GM19193 (cell line): ENCODE data around the gene SENP5.

Source experiments
- POLR2A ChIP-seq: IDR thresholded peaks from 4 replicates; pipeline ENCODE4 v1.6.1; 2011; ENCODE audit not compliant: insufficient read depth, insufficient read length; ENCODE audit errors: extremely low read depth

The SENP5 gene

DNA sequence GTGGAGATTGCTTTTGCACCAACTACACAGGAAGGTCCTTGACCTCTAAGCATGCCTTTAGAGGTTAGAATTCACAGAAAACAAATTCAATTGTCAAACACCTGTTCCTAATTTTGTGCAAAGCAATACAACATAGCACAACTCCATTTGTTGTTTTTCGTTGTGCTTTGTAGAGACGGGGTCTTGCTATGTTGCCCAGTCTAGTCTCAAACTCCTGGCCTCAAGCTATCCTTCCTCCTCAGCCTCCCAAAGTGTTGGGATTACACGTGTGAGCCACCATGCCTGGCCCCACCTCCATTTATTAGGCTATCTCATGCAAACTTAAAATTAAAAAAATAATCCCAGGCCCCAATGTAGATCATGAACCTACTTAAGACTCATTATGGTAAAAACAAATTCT, 68.6 kb downstream of the SENP5 start:
- no peak for TF ChIP-seq POLR2A

GRCh38 chr3:196938124-196938523, 70.4 kb downstream of the SENP5 start:
- TF ChIP-seq POLR2A: no peak

DNA sequence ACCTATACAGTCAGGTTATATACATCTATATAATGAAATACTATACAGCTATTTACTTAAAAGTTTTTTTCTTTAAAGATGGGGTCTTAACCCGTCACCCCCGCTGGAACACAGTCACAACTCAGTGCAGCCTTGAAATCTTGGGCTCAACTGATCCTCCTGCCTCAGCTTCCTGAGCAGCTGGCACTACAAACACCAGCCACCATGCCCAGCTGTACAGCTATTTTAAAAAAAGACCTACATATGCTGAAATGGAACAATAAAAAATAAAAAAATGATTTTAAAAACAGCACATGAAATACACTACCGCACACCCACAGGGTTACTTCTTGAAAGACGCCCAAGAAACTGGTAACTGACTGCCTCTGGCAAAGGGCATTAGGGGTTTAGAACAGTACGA, 70.9 kb downstream of the SENP5 start:
- no peak for TF ChIP-seq POLR2A

DNA sequence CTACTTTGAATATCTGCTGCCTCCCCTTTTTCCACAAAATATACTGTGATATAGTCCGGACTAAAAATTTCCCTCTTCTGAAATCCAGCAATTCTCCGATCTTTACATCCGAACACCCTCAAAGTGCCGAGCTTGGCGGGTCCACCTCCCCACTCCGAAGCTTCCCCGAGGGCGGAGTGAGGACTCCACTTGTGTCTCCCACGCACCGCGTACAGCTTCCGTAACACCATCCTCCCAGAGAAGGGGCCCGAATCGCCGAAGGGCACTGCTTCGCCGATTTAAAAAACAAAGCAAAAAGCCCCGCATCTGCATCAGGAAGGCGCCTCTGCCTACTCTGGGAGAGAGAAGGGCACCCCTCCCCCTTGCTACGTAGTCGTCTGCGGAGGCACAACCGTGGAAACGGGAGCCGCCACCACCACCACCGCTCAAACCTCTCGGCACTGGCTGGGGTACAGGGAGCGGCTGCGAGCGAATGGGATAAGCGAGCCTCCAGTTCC, 74.1 kb downstream of the SENP5 start:
- no peak for TF ChIP-seq POLR2A

DNA sequence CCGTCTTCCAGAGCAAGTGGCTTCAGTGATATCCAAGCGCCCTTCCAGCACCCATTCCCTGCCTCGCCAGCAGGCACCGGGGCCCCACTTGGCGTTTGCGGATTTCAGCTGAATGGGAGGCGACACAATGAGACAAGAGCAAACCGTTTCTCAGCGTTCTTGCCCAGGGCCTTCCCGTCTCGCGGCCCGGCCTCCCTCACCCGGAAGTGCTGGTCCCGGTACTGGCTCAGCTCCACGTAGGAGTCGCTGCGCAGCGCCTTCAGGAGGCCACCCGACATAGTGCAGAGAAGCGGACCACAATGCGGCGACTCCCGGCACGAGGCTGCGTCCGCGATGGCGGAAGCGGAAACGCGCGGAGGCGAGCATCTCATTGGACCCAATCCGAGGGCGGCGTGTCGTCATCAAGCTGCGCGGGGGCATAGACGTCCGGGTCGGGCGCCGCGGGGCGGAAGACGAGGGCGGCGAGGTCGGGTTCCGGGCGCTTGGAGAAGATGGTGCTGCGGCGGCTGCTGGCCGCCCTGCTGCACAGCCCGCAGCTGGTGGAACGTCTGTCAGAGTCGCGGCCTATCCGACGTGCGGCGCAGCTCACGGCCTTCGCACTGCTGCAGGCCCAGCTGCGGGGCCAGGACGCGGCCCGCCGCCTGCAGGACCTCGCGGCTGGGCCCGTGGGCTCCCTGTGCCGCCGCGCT, 74.7 kb downstream of the SENP5 start, which contains the start of gene NCBP2:
Gene NCBP2 (minus strand): TSS at position 303 of the 689 bp plus-strand sequence. CDS start 25 bp downstream, at position 278.
- TF ChIP-seq POLR2A: peak; percentile 93

DNA sequence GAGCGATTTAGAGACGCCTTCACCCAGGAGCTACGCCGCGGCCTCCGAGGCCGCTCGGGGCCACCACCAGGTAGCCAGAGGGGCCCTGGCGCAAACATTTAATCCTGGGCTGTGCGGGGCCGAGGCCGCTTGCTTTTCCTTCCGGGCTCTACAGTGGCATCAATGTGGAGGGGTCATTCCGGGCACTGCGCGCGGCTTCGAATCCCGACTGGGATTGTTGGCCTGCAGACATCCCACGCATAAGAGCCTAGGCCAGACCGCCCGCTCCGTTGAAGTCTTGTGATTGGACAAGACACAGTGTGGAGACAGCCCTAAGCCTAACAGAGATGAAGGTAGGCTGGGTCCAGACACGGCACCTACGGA, 75.2 kb downstream of the SENP5 start:
- no peak for TF ChIP-seq POLR2A

GRCh38 chr3:196947136-196947859, 79.6 kb downstream of the SENP5 start:
- no peak for TF ChIP-seq POLR2A

- no peak for TF ChIP-seq POLR2A
Measured at GRCh38 chr3:196947860-196948441, 80.2 kb downstream of the SENP5 start.

DNA sequence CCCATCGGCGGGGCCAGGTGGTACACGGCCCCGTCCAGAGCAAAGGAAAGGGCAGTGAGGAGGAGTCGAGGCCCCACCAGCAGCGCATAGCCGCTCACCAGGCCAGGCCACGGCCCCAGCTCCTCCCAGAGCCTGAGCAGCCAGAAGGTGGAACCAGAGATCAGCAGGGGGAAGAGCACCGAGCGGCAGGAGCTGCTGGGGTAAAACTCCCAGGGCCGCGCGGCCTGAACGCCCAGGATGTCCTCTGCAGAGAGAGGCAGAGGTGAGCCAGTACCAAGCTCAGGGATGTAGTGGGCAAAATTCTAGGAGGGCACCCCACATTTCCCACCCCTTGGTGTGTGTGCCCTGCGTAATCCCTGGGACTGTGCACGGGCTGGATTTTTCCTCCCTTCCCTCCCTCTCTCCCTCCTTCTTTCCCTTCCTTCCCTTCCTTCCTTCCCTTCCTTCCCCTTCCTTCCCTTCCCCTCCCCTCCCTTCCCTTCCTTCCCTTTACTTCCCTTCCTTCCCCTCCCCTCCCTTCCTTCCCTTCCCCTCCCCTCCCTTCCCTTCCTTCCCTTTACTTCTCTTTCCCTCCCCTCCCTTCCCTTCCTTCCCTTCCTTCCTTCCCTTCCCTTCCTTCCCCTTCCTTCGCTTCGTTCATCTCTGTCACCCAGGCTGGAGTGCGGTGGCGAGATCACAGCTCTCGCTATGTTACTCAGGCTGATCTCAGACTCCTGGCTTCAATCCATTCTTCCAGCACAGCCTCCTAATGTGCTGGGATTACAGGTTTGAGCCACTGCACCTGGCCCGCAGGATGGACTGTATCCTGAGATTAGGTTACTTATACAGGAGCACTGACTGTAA, 80.9 kb downstream of the SENP5 start:
- no peak for TF ChIP-seq POLR2A

- TF ChIP-seq POLR2A: no peak
Measured at GRCh38 chr3:196949285-196949619, 81.5 kb downstream of the SENP5 start.

GRCh38 chr3:196949750-196950149, 82.0 kb downstream of the SENP5 start:
- TF ChIP-seq POLR2A: no peak

DNA sequence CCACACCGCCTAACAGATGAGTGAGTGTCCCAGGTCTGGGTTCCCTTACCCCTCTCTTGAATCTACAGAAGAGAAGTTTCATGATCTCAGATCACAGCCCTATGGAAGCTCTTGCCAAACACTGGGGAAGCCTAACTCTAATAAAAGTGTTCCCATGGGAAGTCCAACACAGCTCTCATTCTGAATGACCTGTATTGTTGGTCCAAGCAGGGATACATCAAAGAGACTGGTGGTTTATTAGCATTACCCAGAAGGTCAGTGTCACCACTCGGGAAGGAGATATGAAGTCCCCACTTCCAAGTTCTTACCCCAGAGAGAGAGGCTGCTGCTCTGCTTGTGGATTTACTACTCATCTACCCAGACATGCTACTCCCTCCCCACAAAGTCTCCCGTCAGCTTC, 83.7 kb downstream of the SENP5 start:
- no peak for TF ChIP-seq POLR2A

DNA sequence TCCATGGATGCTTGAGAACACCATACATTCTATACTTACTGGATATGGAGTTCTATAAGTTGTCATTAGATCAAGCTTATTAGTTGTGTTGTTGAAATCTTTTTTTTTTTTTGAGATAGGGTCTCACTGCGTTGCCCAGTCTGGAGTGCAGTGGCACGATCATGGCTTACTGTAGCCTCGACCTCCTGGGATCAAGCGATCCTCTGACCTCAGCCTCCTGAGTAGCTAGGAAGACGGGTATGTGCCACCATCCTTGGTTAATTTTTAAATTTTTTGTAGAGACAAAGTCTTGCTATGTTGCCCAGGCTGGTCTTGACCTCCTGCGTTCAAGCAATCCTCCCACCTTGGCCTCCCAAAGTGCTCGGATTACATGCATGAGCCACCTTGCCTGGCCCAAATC, 87.1 kb downstream of the SENP5 start:
- TF ChIP-seq POLR2A: no peak

DNA sequence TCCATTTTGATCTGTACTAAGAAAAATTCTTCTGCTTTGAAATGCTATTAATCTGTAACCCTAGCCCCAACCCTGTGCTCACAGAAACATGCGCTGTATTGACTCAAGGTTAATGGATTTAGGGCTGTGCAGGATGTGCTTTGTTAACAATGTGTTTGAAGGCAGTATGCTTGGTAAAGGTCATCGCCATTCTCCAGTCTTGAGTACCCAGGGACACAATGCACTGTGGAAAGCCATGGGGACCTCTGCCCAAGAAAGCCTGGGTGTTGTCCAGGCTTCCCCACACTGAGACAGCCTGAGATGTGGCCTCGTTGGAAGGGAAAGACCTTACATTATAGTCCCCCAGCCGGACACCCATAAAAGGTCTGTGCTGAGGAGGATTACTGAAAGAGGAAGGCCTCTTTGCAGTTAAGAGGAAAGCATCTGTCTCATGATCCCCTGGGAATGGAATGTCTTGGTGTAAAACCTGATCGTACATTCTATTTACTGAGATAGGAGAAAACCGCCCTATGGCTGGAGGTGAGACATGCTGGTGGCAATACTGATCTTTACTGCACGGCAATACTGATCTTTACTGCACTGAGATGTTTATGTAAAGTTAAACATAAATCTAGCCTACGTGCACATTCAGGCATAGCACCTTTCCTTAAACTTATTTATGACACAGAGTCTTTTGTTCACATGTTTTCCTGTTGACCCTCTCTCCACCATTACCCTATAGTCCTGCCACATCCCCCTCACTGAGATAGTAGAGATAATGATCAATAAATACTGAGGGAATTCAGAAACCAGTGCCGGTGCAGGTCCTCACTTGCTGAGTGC, 94.6 kb downstream of the SENP5 start:
- TF ChIP-seq POLR2A: no peak

DNA sequence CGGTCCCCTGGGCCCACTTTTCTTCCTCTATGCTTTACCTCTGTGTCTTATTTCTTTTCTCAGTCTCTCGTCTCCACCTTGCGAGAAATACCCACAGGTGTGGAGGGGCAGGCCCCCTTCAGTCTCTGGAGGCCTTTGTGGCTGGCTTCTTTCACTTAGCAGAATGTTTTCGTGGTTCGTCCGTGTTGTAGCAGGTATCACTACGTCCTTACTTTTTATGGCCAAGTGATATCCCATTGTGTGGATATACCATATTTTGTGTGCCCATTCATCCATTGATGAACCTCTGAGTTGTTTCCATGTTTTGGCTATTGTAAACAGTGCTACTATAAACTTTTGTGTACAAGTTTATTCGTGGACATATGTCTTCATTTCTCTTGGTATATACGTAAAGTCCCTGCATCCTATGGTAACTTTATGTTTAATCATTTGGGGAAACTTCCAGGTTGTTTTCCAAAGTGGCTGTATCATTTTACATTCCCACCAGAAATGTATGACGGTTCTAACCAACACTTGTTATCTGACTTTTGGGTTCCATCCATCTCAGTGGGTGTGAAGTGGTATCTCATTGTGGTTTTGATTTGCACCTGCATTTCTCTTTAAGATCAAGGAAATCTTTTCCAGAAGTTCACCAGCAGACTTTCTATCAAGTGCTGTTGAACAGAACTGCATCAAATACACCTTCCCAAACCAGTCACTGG, 95.4 kb downstream of the SENP5 start:
- no peak for TF ChIP-seq POLR2A

DNA sequence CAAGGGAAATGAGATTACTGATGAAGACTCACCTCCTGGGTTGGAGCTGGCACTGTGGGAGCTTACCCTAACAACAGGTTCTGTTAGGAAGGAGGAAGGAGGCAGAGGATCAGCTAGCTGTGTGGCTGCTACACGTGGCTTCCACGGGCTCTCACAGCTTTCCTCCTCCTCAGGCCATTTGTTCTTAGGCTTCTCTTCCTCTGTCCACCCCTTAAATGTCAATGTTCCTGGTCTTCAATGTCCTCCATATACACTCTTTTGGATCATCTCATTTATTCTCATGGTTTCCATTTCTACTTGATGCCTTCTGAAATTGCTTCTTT, 95.9 kb downstream of the SENP5 start:
- TF ChIP-seq POLR2A: no peak
